ENCODE results near the gene RNF6. TPM values are rescaled to one million over a fixed set of nuclear protein-coding genes. Genes with fewer than 3 reads are reported as not detected.

The RNF6 gene
- total and polyA plus RNA-seq, 3 donors from 2014 or later, result 34.7 to 42.8 (median 38.4) TPM

- no peaks in the 10 kb centered on the region for H3K27me3 ChIP-seq
- H3K4me3 ChIP-seq, result no peak overlapping the region
- intact Hi-C loops (cut with DNase I; ENCODE audit: low total_unique reads), result no loop called here
- no peaks in the 10 kb centered on the region for H3K4me1 ChIP-seq
- no peaks in the 10 kb centered on the region for H3K36me3 ChIP-seq (ENCODE audit: low read depth, missing control alignments)
- 56 to 59% methylated on average over 2 of the region's 2 CpGs for WGBS, 2 donors
- H3K27ac ChIP-seq, result no peak overlapping the region
- TF ChIP-seq POLR2A (IDR thresholded peaks at IDR 0.05) (no peak), CTCF (IDR thresholded peaks at IDR 0.05) (no peak)
- no peak for DNase-seq
- H3K9me3 ChIP-seq, result no peaks in the 10 kb centered on the region
Measured at GRCh38 chr13:26257049-26257448, 34.9 kb upstream of the RNF6 start.

GRCh38 chr13:26255691-26256277 is 33.7 kb upstream of the RNF6 start:
- Histone ChIP-seq H3K4me3 (no peak overlapping the region), H3K27ac (peak overlapping the region in 1 of 2 donors; percentile 32), H3K36me3 (ENCODE audit: low read depth, missing control alignments) (no peaks in the 10 kb centered on the region), H3K9me3 (no peaks in the 10 kb centered on the region), H3K4me1 (no peaks in the 10 kb centered on the region), H3K27me3 (no peaks in the 10 kb centered on the region)
- DNase-seq, result no peak
- 21 to 23% methylated on average over 10 of the region's 10 CpGs for WGBS, 2 donors
- TF ChIP-seq POLR2A (IDR thresholded peaks at IDR 0.05) (no peak), CTCF (IDR thresholded peaks at IDR 0.05) (peak in 1 of 3 experiments; percentile 26)
- intact Hi-C loops (cut with DNase I; ENCODE audit: low total_unique reads), result no loop called here

DNA sequence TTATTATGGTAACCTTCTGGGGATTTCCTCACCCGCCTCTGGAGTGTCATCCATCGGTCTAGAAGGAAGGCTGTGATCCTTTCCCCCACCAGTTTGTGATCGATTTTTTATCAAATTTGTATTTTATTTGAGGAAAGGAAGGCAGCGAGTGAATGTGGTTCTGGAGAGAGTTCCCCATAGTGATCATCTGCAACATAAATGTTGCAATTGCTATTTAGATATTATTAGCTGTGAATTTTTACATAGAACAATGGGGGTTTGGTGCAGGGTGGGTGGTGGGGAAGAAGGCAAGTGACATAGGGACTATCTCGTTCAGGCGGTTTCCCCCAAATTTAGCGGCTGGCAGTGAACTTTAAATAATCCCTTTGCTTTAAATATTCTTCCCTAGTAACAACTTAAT is 33.0 kb upstream of the RNF6 start:
- Histone ChIP-seq H3K27me3 (no peaks in the 10 kb centered on the region), H3K4me1 (no peaks in the 10 kb centered on the region), H3K27ac (peak overlapping the region; percentile 86 to 92), H3K9me3 (no peaks in the 10 kb centered on the region), H3K4me3 (peak overlapping the region; percentile 87 to 92), H3K36me3 (ENCODE audit: low read depth, missing control alignments) (no peaks in the 10 kb centered on the region)
- no peak for DNase-seq
- TF ChIP-seq POLR2A (IDR thresholded peaks at IDR 0.05) (no peak), CTCF (IDR thresholded peaks at IDR 0.05) (no peak)
- intact Hi-C loops (cut with DNase I; ENCODE audit: low total_unique reads), result no loop called here
- 1 to 4% methylated on average over 7 of the region's 7 CpGs for WGBS, 2 donors

- 1% methylated on average over 25 to 35 of the region's 35 CpGs for WGBS, 2 donors
- peak overlapping the region; percentile 87 to 92 for H3K4me3 ChIP-seq
- H3K36me3 ChIP-seq (ENCODE audit: low read depth, missing control alignments), result no peaks in the 10 kb centered on the region
- H3K9me3 ChIP-seq, result no peaks in the 10 kb centered on the region
- intact Hi-C loops (cut with DNase I; ENCODE audit: low total_unique reads), result no loop called here
- no peak for TF ChIP-seq POLR2A (IDR thresholded peaks at IDR 0.05)
- peak; percentile 66 for DNase-seq
- H3K27me3 ChIP-seq, result no peaks in the 10 kb centered on the region
- no peaks in the 10 kb centered on the region for H3K4me1 ChIP-seq
- peak overlapping the region; percentile 86 to 92 for H3K27ac ChIP-seq
Measured at GRCh38 chr13:26254583-26255111, 32.5 kb upstream of the RNF6 start.

GRCh38 chr13:26253787-26254582 is 31.9 kb upstream of the RNF6 start, which contains the start of gene CDK8:
Gene CDK8, plus strand, starts transcription at chr13:26254129. Its CDS starts 513 bp downstream, at chr13:26254642.
- H3K27ac ChIP-seq, result peak within 1 kb of the TSS; percentile 86 to 92
- intact Hi-C loops (cut with DNase I; ENCODE audit: low total_unique reads), result no loop called here
- H3K4me1 ChIP-seq, result no peaks in the 10 kb centered on the region
- TF ChIP-seq POLR2A (IDR thresholded peaks at IDR 0.05) (no peak), CTCF (IDR thresholded peaks at IDR 0.05) (no peak)
- peak within 1 kb of the TSS; percentile 87 to 92 for H3K4me3 ChIP-seq
- peak; percentile 96 for DNase-seq
- H3K27me3 ChIP-seq, result no peaks in the 10 kb centered on the region
- H3K9me3 ChIP-seq, result no peaks in the 10 kb centered on the region
- WGBS, 2 donors, result 0% methylated on average over 10 to 76 of the region's 79 CpGs
- H3K36me3 ChIP-seq (ENCODE audit: low read depth, missing control alignments), result no peaks in the 10 kb centered on the region

Measured in testis (tissue), 3 donors.